ENCODE measurements around the gene GDA.

GDA gene

DNA sequence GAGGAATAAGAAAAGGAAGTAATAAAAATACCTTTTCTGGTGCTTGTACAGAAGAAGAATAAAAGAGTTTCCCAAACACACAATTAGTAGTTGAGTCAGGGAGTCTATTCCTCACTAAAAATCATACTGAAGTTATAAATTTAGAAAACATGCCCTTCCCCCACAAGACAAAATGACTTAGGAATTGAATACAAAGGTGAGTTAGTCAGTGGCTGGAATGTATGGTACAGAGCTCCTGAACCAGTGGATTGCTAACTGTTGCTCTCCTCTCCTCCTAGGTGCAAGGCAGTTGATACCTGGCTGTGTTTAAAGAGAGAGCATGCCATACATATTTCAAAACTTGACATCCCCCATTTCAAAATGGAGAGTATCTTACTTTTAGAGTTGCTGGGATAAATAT, 1.9 kb downstream of the GDA start:
- no peak for DNase-seq

DNA sequence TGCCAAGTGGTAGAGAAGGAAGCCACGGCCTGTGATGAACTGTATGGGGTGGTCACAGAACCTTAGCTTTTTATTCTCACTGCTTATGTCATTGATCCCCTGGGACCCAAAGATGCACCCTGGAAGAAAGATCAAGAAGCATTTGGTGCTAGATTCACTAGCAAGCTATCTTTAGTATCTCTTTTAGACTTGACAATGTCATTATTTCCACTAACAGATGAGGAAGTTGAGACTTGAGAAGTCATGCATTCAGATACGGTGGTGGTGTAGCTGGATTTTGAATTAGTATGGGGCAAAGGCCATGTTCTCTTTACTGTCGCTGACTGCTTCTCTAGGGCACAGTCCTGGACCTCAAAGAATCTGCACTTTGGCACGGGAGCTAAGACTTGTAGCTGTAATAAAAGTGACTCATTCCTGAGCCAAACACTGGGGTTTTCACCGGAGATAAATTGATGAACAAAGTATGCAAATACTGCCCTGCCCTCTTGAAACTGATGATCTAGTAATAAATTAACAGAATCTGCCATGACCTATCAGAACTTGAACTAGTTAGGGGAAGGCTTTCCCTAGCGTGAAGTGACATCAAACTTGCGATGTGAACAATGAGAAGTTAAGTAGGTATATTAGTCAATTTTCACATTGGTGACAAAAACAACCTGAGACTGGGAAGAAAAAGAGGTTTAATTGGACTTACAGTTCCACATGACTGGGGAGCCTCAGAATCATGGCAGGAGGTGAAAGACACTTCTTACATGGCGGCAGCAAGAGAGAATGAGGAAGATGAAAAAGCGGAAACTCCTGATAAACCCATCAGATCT, 5.4 kb downstream of the GDA start:
- DNase-seq = no peak

DNA sequence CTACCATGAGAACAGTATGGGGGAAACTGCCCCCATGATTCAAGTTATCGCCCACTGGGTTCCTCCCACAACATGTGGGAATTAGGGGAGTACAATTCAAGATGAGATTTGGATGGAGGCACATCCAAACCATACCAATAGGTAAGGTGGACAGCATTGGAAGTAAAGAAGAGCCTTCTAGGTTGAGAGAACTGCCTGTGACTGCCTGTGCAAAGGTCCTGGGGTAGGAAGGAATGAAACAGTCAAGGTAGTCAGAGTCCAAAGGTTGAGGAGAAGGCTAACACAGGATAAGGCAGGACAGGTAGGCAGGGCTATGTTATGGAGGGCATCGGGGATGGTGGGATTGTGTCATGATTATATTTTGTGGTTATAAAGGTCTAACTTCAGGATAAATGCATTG, 6.1 kb downstream of the GDA start:
- DNase-seq = no peak

DNA sequence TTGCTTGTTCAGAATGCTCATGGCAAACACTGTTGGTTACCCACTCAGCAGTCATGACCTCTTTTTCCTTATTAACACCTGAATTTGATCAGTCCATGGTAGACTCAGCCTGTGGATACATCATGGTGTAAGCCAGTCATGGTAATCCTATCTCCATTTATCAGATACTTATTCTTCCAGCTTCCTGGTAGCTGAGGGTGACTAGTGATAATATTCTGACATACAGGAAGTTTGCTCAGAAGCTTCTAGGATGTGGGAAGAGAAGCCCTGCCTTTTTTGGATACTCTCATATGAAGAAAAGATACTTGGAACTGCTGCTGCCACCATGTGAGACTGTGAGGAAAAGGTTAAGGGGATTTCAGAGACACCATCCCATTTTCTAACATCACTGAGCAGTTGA, 7.3 kb downstream of the GDA start:
- no peak for DNase-seq

DNA sequence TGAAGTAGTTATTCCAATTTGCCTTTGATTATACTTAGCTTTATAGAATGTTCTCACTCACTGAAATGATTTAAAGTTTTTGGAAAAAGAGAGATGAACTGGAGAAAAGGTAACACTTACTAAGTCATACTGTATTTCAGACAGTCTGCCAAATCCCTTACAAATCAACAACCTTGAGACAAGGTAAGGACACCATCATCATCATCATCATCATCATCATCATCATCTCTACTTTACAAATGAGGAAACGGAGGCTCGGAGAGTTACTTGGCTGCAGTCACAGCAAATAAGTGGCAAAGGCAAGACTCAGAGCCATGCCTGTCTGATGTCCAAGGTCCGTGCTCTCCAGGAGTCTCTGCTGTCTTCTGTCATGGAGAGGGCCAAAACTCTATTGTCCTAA, 9.4 kb downstream of the GDA start:
- no peak for DNase-seq

- no peak for DNase-seq
Observed at GRCh38 chr9:72160446-72161123, 11.3 kb downstream of the GDA start.

GRCh38 chr9:72165326-72165725, 16.1 kb downstream of the GDA start:
- DNase-seq = no peak

DNA sequence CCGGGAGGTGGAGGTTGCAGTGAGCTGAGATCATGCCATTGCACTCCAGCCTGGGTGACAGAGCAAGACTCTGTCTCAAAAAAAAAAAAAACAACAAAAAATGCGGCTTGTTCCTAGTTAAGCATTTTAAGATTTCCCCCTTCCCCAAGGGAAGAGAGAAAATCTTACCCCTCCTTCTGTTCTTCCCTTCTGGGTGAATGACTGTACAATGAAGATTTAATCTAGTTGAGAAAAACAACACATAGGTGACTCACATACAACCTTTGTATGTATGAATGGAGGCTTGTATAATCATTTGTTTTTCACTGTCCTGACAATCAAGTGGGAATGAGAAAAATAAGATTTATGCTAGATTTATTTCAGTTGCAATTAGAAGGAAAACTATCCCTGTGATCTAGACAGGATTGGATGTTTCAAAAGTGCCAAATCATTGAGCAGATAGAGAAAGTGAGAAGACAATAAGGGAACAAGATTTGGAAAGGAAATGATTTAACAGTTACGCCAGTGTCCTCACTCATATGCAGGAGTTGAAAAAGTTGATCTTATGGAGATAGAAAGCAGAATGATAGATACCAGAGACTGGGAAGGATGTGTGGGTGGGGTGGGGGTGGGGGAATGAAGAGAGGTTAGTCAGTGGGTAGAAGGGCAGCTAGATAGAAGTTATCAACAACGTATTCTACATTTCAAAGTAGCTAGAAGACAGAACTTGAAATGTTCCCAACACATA, 16.7 kb downstream of the GDA start:
- no peak for DNase-seq

DNA sequence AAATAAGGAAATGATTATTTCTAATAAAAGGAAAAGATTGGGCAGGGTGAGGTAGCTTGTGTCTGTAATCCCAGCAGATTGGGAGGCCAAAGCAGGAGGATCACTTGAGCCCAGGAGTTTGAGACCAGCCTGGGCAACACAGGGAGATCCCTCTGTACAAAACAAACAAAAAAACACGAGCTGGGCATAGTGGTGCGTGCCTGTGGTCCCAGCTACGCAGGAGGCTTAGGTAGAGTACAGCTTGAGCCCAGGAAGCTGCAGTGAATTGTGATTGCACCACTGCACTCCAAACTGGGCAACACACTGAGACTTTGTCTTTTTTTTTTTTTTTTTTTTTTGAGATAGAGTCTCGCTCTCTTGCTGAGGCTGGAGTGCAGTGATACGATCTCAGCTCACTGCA, 18.8 kb downstream of the GDA start:
- DNase-seq = no peak

DNA sequence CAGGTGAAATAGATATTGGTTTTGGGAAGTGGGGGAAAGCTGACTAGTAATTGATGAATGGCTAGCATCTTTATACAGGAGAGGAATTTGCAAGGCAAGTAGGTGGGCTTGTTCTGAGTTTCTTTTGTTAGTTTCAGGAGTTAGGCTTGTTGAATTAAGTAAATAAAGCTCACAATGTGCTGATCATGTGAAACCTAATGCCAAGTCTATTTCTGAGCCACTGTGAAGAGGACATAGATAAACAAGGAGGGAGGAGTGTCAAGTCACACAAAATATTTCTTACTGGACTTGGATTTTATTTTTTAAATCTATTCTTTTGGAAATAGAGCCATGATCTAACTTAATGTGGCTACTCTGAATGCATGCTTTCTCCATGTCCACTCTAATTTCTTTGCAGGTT, 19.9 kb downstream of the GDA start:
- DNase-seq = no peak

DNA sequence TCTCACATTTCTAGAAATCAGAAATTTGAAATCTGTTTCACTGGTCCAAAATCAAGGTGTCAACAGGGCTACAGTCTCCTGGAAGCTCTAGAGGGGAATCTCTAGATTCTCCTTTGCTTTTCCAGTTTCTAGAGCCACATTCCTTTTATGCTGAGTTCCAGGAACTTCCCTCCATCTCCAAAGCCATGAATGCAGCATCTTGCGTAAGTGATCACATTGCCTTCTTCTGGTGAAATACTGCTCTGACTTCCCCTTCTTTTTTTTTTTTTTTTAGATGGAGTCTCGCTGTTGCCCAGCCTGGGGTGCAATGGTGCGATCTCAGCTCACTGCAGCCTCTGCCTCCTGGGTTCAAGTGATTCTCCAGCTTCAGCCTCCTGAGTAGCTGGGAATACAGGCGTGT, 23.8 kb downstream of the GDA start:
- DNase-seq = no peak

DNA sequence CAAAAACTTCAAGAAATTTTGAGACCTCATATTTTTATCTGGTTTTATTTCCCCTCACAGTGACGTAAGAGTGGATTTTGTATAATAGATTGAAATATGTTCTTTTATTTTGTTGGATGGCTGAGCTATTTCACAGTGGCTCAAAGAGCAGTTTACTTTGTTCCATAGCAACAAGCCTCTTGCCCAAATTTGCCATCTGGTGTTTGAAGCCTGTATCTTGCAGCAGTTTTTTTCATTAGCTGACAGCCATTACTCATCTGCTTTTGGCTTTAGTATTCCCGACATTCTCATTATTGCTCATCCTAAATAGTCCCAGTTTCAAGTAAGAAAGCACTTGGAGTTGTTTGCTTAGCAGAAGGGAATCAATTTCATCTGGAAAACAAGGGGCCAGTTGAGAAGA, 36.3 kb downstream of the GDA start:
- peak; percentile 59 for DNase-seq

GRCh38 chr9:72187121-72187695, 38.0 kb downstream of the GDA start:
- DNase-seq = peak; percentile 59

DNA sequence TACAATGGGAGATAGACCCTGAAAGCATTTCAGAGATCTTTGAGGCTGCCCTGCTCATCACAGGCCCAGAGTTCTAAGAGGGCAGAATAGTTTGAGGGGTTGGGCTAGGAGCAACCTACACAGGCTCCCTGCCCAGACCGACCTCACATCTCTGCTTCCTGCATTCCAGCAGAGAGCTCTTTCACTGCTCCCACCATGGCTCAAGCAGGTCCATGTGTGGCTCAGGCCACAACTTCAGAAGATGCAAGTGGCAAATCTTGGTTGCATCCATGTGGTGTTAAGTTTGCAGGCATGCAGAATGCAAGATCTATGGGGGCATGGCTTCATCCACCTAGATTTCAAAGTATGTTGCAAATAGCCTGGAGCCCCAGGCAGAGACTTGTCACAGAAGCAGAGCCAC, 39.0 kb downstream of the GDA start:
- DNase-seq = no peak

DNA sequence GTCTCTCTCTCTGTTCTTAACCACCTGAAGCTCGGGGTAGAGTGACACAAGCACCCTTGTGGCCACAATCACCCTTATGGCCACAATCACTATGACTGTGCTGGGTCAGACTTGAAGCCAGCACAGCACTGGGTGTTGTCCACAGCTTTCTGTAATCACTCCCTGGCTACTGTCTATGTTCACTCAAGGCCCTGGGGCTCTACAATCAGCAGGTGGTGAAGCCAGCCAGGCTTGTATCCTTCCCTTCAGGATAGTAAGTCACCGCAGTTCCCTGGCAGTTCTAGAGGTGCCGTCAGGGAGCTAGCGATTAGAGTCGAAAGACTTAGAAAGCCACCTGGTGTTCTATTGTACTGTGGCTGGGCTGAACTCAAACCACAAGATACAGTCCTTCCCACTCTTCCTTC, 44.2 kb downstream of the GDA start:
- no peak for DNase-seq

GRCh38 chr9:72199238-72199637, 50.0 kb downstream of the GDA start:
- DNase-seq = no peak

DNA sequence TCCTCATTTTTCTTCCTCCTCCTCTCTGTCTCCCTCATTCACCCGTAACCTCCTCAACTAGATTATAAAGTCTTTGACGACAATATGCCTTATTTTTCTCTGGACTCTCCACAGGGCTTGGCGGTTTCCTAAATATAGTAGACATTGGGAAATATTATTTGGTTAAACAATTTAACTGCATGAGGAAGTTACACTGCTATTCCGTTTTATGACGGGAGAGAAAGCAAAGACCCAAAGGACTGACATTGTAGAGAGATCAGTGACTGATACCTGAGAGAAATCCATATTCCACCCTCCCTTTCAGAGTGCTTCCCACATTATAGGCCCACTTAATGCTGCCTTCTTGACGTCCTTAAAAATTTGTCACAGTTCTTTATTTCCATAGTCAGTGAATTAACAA, 51.2 kb downstream of the GDA start:
- no peak for DNase-seq

- no peak for DNase-seq
Observed at GRCh38 chr9:72202009-72202408, 52.8 kb downstream of the GDA start.

DNA sequence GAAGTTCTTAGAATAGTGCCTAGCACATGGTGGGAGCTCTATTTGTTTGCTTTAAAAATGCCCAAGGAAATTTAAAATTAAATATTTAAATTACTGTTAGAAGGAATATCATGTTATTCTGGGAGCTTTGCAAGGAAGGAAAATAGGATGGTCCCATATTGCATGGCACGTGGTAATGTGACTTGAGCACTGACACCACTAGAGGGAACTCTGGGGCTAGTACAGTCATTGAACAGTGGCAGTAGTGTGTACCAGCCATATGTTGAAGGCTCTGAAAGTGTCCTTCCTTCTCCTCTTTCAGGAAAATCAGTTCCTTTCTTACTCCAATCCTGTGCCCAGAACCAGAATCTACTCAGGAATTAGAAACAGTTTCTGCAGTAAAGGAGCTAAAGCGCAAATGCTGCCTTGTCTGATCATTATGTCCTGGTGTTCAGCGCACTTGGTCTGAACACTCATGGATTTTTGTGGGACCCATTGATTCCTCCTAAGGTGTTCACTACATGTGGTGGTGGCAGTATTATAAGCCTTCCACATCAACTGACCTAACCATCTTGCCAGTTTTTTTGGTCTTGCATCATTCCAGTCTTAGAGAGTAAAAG, 54.1 kb downstream of the GDA start:
- DNase-seq = peak; percentile 21

DNA sequence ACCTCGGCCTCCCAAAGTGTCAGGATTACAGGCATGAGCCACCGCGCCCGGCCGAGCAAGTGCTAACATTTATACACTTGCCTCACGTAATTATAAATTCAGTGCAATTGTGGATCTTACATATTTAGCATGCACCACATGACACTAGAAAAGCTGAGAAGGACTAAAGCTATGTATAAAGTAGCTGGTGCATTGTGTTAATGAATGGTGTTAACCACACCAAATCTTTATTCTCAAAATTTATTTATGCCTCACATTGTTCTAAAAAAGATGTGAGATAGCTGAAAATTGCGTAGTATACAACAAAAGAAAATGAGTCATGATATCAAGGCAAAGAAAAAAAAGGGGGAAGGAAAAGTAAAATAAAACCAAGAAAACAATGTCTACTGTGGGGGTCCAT, 54.8 kb downstream of the GDA start:
- no peak for DNase-seq

GRCh38 chr9:72205513-72205912, 56.3 kb downstream of the GDA start:
- DNase-seq = no peak

DNA sequence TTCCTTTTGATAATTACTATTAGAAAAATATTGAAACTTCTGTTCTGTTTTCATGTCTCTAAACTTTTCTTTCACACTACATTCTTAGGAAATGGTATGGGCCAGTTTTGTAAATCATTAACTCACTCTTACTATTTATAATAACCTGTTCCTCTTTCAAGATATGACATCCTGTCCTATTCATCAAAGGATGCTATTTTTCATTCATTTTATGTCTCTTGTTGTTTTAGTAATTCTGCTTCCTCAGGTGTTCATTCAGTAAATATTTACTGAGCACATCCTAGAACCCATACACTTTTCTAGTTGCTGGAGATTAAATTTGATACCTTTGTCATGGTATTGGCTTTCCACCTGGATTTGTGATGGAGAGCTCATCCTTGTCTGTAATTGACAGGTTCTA, 58.0 kb downstream of the GDA start:
- DNase-seq = no peak

DNA sequence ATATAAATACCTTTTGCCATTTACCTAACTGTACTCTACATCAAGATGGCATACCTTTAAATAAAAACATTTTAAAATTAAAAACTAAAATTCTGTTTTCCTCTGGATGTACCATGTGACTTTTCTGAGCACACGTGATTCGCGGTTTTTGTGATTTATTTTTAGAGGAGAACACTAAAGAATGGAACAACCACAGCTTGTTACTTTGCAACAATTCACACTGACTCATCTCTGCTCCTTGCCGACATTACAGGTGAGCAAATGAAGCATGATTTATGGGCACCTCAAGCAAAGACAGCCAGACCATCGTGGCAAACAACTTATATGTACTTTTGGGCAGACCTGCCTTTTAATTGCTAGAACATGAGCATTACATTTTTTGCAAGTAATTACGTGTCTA, 61.3 kb downstream of the GDA start:
- no peak for DNase-seq
